Astrocyte (in vitro differentiated cells and primary cell): ENCODE results near the gene INPP5B. TPM values are rescaled to one million over a fixed set of nuclear protein-coding genes. Genes with fewer than 3 reads are reported as not detected.
A peak's percentile ranks its signal among the peaks of the same experiment; 100 is the strongest.

Experiments used
- DNase-seq: peaks from one replicate; pipeline ENCODE4 v3.0.0-alpha.2; 2010; ENCODE audit warnings: low read depth
- FAIRE-seq: peaks from 2 replicates; lab custom pipeline; 2011; peaks lifted over from hg19 to GRCh38; lab: Jason Lieb, UNC
- H2AFZ ChIP-seq: 2 replicates; pipeline ENCODE4 v1.6.0; 2012; ENCODE audit warnings: low read depth, low read length, inconsistent platforms
- H3K27ac ChIP-seq: 2 replicates; pipeline ENCODE4 v1.5.1; 2011; ENCODE audit warnings: low read depth, low read length, inconsistent platforms
- H3K27me3 ChIP-seq: 2 replicates; pipeline ENCODE4 v1.6.0; 2011; ENCODE audit warnings: low read length, inconsistent platforms; ENCODE audit not compliant: insufficient read depth
- H3K36me3 ChIP-seq: 2 replicates; pipeline ENCODE4 v1.5.1; 2011; ENCODE audit warnings: low read length, inconsistent platforms; ENCODE audit not compliant: insufficient read depth
- H3K4me1 ChIP-seq: 2 replicates; pipeline ENCODE4 v1.5.1; 2011; ENCODE audit warnings: low read length, inconsistent platforms; ENCODE audit not compliant: insufficient read depth
- H3K4me2 ChIP-seq: 2 replicates; pipeline ENCODE4 v1.6.0; 2012; ENCODE audit warnings: low read length, inconsistent platforms
- H3K4me3 ChIP-seq: 2 replicates; pipeline ENCODE4 v1.5.1; 2011; ENCODE audit warnings: low read depth, mild to moderate bottlenecking, low read length, inconsistent platforms; ENCODE audit not compliant: insufficient read depth
- H3K79me2 ChIP-seq: 2 replicates; pipeline ENCODE4 v1.6.0; 2012; ENCODE audit warnings: mild to moderate bottlenecking, low read length, inconsistent platforms; ENCODE audit not compliant: insufficient read depth
- H3K9ac ChIP-seq: 2 replicates; pipeline ENCODE4 v1.6.0; 2012; ENCODE audit warnings: mild to moderate bottlenecking, low read length, inconsistent platforms
- H3K9me3 ChIP-seq: 2 replicates; pipeline ENCODE4 v1.5.1; 2012; ENCODE audit warnings: low read depth, mild to moderate bottlenecking, low read length, inconsistent platforms; ENCODE audit not compliant: insufficient read depth
- H4K20me1 ChIP-seq: 2 replicates; pipeline ENCODE4 v1.6.0; 2012; ENCODE audit warnings: low read length, inconsistent platforms; ENCODE audit not compliant: insufficient read depth
- H3K27ac Mint-ChIP-seq: one replicate; pipeline ENCODE4 v1.8.0; 2021; ENCODE audit warnings: mild to moderate bottlenecking, mixed read lengths; ENCODE audit not compliant: unreplicated experiment
- H3K27me3 Mint-ChIP-seq: one replicate; pipeline ENCODE4 v1.8.0; 2021; ENCODE audit warnings: low read depth, mixed read lengths; ENCODE audit not compliant: unreplicated experiment
- H3K36me3 Mint-ChIP-seq: one replicate; pipeline ENCODE4 v1.8.0; 2021; ENCODE audit warnings: low read depth, mixed read lengths; ENCODE audit not compliant: unreplicated experiment
- H3K4me1 Mint-ChIP-seq: one replicate; pipeline ENCODE4 v1.8.0; 2021; ENCODE audit warnings: low read depth, mixed read lengths; ENCODE audit not compliant: unreplicated experiment
- H3K4me3 Mint-ChIP-seq: one replicate; pipeline ENCODE4 v1.8.0; 2021; ENCODE audit warnings: mild to moderate bottlenecking, moderate library complexity, mixed read lengths; ENCODE audit not compliant: unreplicated experiment
- H3K9me3 Mint-ChIP-seq: one replicate; pipeline ENCODE4 v1.8.0; 2021; ENCODE audit warnings: mild to moderate bottlenecking, mixed read lengths; ENCODE audit not compliant: unreplicated experiment
- EZH2 ChIP-seq: IDR thresholded peaks from 2 replicates; pipeline ENCODE4 v1.6.1; 2012; ENCODE audit warnings: mild to moderate bottlenecking, low read length, inconsistent platforms; ENCODE audit not compliant: insufficient read depth
- total RNA-seq: library from RNA; stranded (reverse); gene quantifications from 2 replicates; pipeline ENCODE4 v1.2.1, GENCODE V29; 2021
- TF ChIP-seq, protein P1 (sequence below): IDR thresholded peaks from 2 replicates; pipeline ENCODE4 v1.5.1; 2011; ENCODE audit warnings: low read depth, mild to moderate bottlenecking, inconsistent platforms, low read length, moderate library complexity; ENCODE audit not compliant: insufficient read depth

INPP5B gene
- total RNA-seq, 1 donor from 2014 or later: 19.4 TPM

DNA sequence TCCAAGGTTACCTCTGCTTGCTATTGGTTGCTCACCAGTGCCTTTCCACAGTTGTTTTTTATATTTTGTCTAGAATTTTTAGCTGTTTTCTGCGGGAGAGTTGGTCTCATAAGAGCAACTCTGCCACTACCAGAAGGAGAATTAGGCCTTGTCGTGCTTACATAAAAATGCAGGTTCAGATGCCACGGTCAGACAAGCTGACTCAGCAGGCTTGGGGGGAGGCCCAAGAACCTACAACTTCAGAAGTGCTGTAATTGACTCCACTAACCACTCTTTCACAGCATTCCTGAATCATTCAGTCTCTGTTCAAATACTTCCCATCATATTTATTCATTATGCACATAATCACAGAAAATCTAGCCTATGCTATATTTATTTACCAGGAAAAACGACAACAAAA lies 115.7 kb downstream of the INPP5B start:
- DNase-seq (no peak), FAIRE-seq (no peak)
- no peak overlapping the region for H3K27ac ChIP-seq
- peak overlapping the region; percentile 47 for H3K4me3 Mint-ChIP-seq
- peaks cover 6% of the 10 kb centered on the region for H3K4me1 Mint-ChIP-seq
- H3K79me2 ChIP-seq: no peaks in the 10 kb centered on the region
- no peaks in the 10 kb centered on the region for H3K9me3 ChIP-seq
- no peaks in the 10 kb centered on the region for H4K20me1 ChIP-seq
- no peaks in the 10 kb centered on the region for H3K27me3 ChIP-seq
- H2AFZ ChIP-seq: no peak overlapping the region
- peaks cover 23% of the 10 kb centered on the region for H3K36me3 Mint-ChIP-seq
- no peak overlapping the region for H3K27ac Mint-ChIP-seq
- TF ChIP-seq EZH2: no peak
- TF ChIP-seq, protein P1, sequence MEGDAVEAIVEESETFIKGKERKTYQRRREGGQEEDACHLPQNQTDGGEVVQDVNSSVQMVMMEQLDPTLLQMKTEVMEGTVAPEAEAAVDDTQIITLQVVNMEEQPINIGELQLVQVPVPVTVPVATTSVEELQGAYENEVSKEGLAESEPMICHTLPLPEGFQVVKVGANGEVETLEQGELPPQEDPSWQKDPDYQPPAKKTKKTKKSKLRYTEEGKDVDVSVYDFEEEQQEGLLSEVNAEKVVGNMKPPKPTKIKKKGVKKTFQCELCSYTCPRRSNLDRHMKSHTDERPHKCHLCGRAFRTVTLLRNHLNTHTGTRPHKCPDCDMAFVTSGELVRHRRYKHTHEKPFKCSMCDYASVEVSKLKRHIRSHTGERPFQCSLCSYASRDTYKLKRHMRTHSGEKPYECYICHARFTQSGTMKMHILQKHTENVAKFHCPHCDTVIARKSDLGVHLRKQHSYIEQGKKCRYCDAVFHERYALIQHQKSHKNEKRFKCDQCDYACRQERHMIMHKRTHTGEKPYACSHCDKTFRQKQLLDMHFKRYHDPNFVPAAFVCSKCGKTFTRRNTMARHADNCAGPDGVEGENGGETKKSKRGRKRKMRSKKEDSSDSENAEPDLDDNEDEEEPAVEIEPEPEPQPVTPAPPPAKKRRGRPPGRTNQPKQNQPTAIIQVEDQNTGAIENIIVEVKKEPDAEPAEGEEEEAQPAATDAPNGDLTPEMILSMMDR: no peak
- H3K9ac ChIP-seq: no peak overlapping the region
- no peaks in the 10 kb centered on the region for H3K4me1 ChIP-seq
- no peaks in the 10 kb centered on the region for H3K9me3 Mint-ChIP-seq
- no peaks in the 10 kb centered on the region for H3K27me3 Mint-ChIP-seq
- H3K36me3 ChIP-seq: peaks cover 36% of the 10 kb centered on the region
- H3K4me2 ChIP-seq: no peak overlapping the region
- no peak overlapping the region for H3K4me3 ChIP-seq

DNA sequence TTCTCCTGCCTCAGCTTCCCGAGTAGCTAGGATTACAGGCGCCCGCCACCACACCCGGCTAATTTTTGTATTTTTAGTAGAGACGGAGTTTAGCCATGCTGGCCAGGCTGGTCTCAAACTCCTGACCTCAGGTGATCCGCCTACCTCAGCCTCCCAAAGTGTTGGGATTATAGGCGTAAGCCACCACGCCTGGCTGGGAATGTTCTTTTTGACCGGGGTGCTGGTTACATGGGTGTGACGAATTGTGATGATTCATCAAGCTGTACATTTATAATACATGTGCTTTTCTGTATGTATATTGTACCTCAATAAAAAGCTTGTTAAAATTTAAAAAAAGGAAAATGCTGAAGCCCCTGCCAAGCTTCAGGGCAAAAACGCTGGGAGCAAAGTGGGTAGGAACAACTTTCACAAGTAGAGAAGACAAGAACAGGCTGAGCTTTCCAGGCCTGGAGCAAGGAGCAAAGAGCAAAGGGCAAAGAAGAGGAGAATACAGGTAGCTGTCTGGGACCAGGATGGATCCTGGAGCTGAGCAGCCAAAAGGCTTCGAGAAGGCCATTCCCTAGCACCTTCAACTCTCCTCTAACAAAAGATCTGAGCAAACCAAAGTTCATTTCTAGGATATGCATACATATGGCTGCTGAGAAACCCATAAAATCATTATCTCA lies 118.3 kb downstream of the INPP5B start:
- Mint-ChIP-seq H3K9me3 (no peaks in the 10 kb centered on the region), H3K36me3 (peaks cover 19% of the 10 kb centered on the region), H3K27ac (no peak overlapping the region), H3K4me3 (no peak overlapping the region), H3K4me1 (peaks cover 7% of the 10 kb centered on the region), H3K27me3 (no peaks in the 10 kb centered on the region)
- Histone ChIP-seq H3K79me2 (no peaks in the 10 kb centered on the region), H3K27ac (no peak overlapping the region), H2AFZ (no peak overlapping the region), H3K9ac (no peak overlapping the region), H3K9me3 (no peaks in the 10 kb centered on the region), H4K20me1 (peaks cover 4% of the 10 kb centered on the region), H3K4me1 (peaks cover 2% of the 10 kb centered on the region), H3K4me3 (no peak overlapping the region), H3K27me3 (no peaks in the 10 kb centered on the region), H3K36me3 (peaks cover 19% of the 10 kb centered on the region), H3K4me2 (no peak overlapping the region)
- FAIRE-seq (no peak), DNase-seq (no peak)
- TF ChIP-seq, protein P1: no peak
- no peak for TF ChIP-seq EZH2

DNA sequence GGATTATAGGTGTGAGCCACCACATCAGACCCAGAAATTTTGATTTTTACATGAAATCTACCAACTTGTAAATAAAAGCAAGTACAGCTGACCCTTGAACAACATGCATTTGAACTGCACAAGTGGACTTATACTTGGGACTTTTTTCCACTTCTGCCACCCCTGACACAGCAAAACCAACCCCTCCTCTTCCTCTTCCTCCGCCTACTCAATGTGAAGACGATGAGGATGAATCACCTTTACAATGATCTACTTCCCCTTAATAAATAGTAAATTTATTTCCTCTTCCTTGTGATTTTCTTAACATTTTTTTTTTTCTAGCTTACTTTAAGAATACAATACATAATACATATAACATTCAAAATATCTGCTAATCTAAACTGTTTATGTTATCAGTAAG lies 121.3 kb downstream of the INPP5B start:
- no peak overlapping the region for H2AFZ ChIP-seq
- no peaks in the 10 kb centered on the region for H3K9me3 ChIP-seq
- peaks cover 15% of the 10 kb centered on the region for H3K36me3 ChIP-seq
- no peaks in the 10 kb centered on the region for H3K79me2 ChIP-seq
- H3K4me1 Mint-ChIP-seq: peaks cover 2% of the 10 kb centered on the region
- FAIRE-seq (no peak), DNase-seq (no peak)
- TF ChIP-seq, protein P1: no peak
- TF ChIP-seq EZH2: no peak
- H3K27me3 Mint-ChIP-seq: no peaks in the 10 kb centered on the region
- peaks cover 4% of the 10 kb centered on the region for H3K4me1 ChIP-seq
- no peak overlapping the region for H3K27ac ChIP-seq
- H3K27me3 ChIP-seq: no peaks in the 10 kb centered on the region
- no peaks in the 10 kb centered on the region for H3K9me3 Mint-ChIP-seq
- H3K36me3 Mint-ChIP-seq: peaks cover 18% of the 10 kb centered on the region
- H3K4me3 Mint-ChIP-seq: no peak overlapping the region
- no peak overlapping the region for H3K27ac Mint-ChIP-seq
- H3K4me3 ChIP-seq: no peak overlapping the region
- no peak overlapping the region for H3K4me2 ChIP-seq
- peaks cover 4% of the 10 kb centered on the region for H4K20me1 ChIP-seq
- no peak overlapping the region for H3K9ac ChIP-seq
